Neutrophil (primary cell): ENCODE results near the gene ARSB.

Source experiments
- H3K27ac ChIP-seq: fragments of 200-600 bp; sonication (generic); 2 replicates; pipeline ENCODE4 v1.5.1; 2016; ENCODE audit warnings: mild to moderate bottlenecking, moderate library complexity
- H3K27me3 ChIP-seq: fragments of 200-600 bp; sonication (generic); 2 replicates; pipeline ENCODE4 v1.6.0; 2016; ENCODE audit warnings: mild to moderate bottlenecking
- H3K36me3 ChIP-seq: fragments of 200-600 bp; sonication (generic); 2 replicates; pipeline ENCODE4 v1.5.1; 2017
- H3K4me1 ChIP-seq, 2 experiments: fragments of 200-600 bp in 1 of 2; sonication (generic) in 1 of 2; 1 replicate in 1 of 2; 2 replicates in 1 of 2; pipeline versions ENCODE4 v1.5.1 to v1.6.1; 2013 to 2016; ENCODE audit warnings: low read depth in 1 of 2, low read length in 1 of 2, mild to moderate bottlenecking in 1 of 2, moderate library complexity in 1 of 2; ENCODE audit not compliant: control insufficient read depth in 1 of 2, insufficient read depth in 1 of 2
- H3K4me3 ChIP-seq, 2 experiments: fragments of 200-600 bp in 1 of 2; sonication (generic) in 1 of 2; 1 replicate in 1 of 2; 2 replicates in 1 of 2; pipeline ENCODE4 v1.5.1; 2013 to 2016; ENCODE audit warnings: low read depth in 1 of 2, low read length in 1 of 2, mild to moderate bottlenecking in 1 of 2, moderate library complexity in 1 of 2
- H3K9me3 ChIP-seq: fragments of 200-600 bp; sonication (generic); 2 replicates; pipeline ENCODE4 v1.5.1; 2016
- TF ChIP-seq, protein P1 (sequence below): fragments of 200-600 bp; sonication (generic); IDR thresholded peaks from 2 replicates; pipeline ENCODE4 v1.5.1; 2016; ENCODE audit warnings: antibody characterized with exemption

ARSB gene

DNA sequence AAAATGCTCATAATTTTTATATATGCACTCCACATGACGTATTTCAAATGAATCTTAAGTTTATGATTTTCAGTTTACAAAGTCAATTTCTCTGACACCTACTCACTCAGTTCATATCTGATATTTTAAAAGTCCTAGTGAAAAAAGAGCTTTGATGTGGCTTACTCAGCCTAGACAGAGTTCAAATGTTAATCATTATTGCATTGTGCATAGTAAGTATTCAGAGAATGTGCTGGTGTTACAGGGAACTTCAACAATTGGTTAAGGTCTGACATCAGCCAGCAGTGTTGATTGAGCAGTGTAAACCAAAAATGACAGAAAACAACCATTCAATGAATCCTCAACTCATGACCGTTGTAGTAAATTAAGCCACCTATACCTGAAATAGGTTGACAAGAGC lies 189.4 kb downstream of the ARSB start:
- H3K27me3 ChIP-seq = no peaks in the 10 kb centered on the region
- H3K36me3 ChIP-seq = no peaks in the 10 kb centered on the region
- no peaks in the 10 kb centered on the region for H3K4me1 ChIP-seq
- H3K9me3 ChIP-seq = no peaks in the 10 kb centered on the region
- TF ChIP-seq, protein P1, sequence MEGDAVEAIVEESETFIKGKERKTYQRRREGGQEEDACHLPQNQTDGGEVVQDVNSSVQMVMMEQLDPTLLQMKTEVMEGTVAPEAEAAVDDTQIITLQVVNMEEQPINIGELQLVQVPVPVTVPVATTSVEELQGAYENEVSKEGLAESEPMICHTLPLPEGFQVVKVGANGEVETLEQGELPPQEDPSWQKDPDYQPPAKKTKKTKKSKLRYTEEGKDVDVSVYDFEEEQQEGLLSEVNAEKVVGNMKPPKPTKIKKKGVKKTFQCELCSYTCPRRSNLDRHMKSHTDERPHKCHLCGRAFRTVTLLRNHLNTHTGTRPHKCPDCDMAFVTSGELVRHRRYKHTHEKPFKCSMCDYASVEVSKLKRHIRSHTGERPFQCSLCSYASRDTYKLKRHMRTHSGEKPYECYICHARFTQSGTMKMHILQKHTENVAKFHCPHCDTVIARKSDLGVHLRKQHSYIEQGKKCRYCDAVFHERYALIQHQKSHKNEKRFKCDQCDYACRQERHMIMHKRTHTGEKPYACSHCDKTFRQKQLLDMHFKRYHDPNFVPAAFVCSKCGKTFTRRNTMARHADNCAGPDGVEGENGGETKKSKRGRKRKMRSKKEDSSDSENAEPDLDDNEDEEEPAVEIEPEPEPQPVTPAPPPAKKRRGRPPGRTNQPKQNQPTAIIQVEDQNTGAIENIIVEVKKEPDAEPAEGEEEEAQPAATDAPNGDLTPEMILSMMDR = no peak
- H3K4me3 ChIP-seq = no peak overlapping the region
- H3K27ac ChIP-seq = no peak overlapping the region

DNA sequence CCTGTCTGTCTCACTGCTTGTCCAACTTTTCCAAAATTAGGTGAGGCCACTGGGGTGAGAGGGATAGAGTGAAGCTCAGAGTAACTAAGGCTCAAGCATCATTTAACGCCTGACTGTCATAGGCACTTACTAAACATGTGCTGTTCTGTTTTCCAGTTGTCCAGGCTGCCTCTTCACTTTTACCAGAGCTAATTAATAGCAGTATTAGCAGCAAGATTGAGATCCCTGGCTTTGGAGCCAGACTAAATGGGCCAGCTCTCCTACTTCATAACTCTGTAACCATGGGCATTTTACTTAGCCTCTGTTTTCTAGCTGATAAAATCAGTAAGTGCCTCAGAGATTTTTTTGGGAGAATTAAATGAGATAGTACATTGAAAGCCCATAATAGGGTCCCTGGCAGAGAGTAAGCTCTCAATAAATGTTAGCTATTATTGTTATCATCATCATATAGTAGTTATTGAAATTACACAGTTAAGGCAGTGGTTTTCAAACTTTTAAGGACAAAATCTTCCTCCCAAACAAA lies 190.4 kb downstream of the ARSB start:
- H3K36me3 ChIP-seq = no peaks in the 10 kb centered on the region
- TF ChIP-seq, protein P1 = no peak
- H3K27me3 ChIP-seq = no peaks in the 10 kb centered on the region
- no peaks in the 10 kb centered on the region for H3K9me3 ChIP-seq
- no peak overlapping the region for H3K4me3 ChIP-seq
- H3K4me1 ChIP-seq = no peaks in the 10 kb centered on the region
- no peak overlapping the region for H3K27ac ChIP-seq

DNA sequence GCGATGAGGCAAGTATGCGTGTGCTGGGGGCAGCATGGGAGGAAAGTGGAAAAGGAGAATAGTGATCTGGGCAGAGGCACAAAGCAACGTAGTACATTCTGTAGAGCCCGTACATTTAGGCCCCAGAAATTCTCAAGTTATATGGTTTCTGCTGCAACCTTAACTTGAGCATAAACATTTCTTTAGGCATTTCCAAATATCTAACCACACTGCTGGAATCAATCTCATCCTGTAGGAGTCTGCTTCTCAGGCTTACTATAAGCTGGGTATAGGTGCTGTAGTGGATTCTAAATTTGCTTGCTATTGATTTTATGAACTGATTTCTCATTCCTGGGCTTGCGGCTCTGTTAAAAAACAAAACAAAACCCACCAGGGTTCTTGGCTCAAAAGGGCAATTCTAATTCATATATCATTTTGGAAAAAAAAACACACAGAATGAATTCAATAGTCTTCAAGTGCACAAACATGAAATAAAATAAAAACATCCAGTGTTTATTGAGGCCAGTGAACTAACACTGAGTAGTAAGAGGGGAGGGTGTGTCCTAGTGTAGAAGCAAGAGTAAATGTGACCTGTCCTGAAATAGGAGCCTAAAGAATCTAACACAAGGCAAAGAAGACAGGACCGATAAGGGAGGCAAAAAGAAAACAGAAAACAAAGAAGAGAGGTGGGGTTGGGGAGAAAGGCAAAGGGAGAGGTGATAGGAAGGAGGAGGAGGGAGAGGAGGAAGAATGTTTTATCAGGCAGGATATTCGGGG lies 191.0 kb downstream of the ARSB start:
- H3K4me1 ChIP-seq = no peaks in the 10 kb centered on the region
- H3K36me3 ChIP-seq = no peaks in the 10 kb centered on the region
- TF ChIP-seq, protein P1 = no peak
- no peaks in the 10 kb centered on the region for H3K27me3 ChIP-seq
- H3K9me3 ChIP-seq = no peaks in the 10 kb centered on the region
- no peak overlapping the region for H3K27ac ChIP-seq
- H3K4me3 ChIP-seq = no peak overlapping the region

DNA sequence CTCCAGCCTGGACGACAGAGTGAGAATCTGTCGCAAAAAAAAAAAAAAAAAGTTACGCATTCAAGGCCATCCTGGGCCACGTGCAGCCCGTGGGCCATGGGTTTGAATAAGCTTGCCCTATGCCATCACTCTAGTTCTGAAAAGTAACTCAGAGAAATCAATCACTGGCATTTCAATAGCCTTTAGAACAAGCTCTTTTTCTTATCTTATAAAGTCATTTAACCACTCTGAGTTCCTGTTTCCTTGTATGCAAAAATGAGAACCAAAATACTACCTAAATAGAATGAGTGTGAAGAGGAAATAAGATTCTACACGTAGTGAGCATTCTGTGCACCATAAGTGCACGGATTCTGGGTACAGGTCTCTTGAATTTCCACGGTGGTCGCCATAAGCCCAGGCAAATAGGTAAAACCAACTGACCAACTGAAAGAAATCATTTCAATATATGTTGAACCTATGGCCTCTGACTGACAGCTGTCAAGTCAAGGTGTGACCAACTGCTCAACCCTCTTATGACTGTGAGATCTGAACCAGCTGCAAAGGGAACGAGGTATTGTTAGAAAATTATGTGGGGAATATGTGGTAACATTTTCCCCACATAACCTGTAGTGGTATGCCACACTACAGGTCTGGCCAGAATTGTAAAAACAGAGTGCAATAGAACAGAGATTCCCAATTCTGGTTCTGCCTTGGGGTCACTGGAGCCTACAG lies 192.6 kb downstream of the ARSB start:
- TF ChIP-seq, protein P1 = no peak
- H3K4me1 ChIP-seq = no peaks in the 10 kb centered on the region
- H3K4me3 ChIP-seq = no peak overlapping the region
- no peaks in the 10 kb centered on the region for H3K27me3 ChIP-seq
- no peaks in the 10 kb centered on the region for H3K9me3 ChIP-seq
- no peaks in the 10 kb centered on the region for H3K36me3 ChIP-seq
- no peak overlapping the region for H3K27ac ChIP-seq

DNA sequence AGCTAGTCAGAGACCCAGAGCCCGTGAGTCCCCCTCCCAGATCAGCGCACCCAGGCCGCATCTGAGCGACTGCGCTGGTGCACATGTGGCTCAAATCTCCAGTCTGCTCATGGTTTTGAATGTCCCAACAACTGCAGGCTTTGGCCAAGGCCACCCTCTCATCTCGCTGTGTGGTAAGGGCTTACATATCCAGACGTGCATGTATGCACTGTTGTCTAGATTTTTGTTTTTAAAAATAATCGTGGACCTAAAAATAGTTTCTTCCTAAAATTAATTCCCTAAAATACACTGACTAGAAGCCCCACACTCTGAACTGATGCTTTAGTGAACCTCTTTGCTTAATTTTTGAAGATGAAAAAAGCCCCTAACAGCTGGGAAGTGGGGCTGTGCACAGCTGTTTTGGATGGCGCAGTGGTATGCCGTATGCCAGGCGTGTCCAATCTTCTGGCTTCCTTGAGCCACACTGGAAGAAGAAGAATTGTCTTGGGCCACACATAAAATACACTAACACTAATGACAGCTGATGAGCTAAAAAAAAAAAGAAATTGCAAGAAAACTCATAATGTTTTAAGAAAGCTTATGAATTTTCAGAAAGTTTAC lies 193.5 kb downstream of the ARSB start:
- H3K4me3 ChIP-seq = no peak overlapping the region
- H3K9me3 ChIP-seq = no peaks in the 10 kb centered on the region
- no peaks in the 10 kb centered on the region for H3K36me3 ChIP-seq
- TF ChIP-seq, protein P1 = no peak
- H3K4me1 ChIP-seq = no peaks in the 10 kb centered on the region
- no peak overlapping the region for H3K27ac ChIP-seq
- no peaks in the 10 kb centered on the region for H3K27me3 ChIP-seq
